GM18498 (cell line): Measurements from ENCODE around the gene PCIF1.
A peak's percentile ranks its signal among the peaks of the same experiment; 100 is the strongest.
"Not testable (repeated sequence)": the region's sequence is repeated elsewhere in the genome, so short reads cannot be mapped to it uniquely, and the experiment has no call there.

Source experiments
- ATAC-seq: cut with Tn5 transposase; IDR thresholded peaks from one replicate; pipeline ENCODE4 v1.9.1; 2021; ENCODE audit warnings: mild to moderate bottlenecking, moderate library complexity; ENCODE audit not compliant: unreplicated experiment

The PCIF1 gene

DNA sequence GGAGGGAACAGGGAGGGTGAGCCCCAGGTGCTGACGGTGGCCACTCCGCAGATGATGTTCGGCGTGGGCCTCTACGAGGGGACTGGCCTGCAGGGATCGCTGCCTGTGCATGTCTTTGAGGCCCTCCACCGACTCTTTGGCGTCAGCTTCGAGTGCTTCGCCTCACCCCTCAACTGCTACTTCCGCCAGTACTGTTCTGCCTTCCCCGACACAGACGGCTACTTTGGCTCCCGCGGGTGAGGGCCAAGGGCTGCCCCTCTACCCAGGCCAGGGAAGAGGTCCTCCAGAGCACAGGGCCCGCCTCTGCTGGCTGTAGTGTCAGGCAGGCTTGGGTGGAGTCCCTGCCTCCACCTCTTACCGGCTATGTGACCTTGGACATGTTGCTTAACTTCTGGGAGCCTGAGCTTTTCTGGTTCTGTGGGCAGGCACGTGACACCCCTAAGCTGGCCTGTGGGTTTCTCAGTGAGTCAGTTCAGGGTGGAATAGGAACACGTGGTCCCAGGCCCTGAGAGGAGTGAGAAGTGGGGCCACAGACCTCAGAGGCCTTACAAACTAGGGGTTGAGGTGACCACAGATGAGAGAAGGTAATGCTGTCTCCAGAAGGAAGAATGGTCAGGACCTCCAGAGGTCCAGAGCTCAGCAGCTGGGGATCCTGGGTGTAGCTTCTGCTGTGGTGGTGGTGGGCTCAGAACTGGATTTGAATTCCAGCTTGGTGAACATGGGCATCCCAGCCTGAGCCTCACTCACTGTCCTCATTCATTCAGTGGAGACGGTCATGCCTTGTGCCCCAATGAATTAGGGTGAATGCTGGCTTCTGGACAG lies 11.9 kb downstream of the PCIF1 start:
- peak; percentile 54 for ATAC-seq

DNA sequence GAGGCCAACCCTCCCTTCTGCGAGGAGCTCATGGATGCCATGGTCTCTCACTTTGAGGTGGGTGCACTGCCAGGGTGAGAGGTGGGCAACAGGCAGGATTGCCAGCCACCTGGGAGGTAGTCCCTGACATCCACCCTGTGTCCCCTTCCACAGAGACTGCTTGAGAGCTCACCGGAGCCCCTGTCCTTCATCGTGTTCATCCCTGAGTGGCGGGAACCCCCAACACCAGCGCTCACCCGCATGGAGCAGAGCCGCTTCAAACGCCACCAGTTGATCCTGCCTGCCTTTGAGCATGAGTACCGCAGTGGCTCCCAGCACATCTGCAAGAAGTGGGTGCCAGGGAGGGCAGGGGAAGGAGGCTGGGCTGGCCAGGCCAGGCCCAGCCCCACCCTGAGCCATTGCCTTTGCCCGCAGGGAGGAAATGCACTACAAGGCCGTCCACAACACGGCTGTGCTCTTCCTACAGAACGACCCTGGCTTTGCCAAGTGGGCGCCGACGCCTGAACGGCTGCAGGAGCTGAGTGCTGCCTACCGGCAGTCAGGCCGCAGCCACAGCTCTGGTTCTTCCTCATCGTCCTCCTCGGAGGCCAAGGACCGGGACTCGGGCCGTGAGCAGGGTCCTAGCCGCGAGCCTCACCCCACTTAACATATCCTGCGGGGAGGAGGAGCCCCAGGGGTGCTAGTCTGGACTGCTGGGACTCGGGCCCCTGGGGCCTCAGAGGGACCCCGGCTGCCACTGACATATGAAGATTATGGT lies 12.8 kb downstream of the PCIF1 start:
- no peak for ATAC-seq

DNA sequence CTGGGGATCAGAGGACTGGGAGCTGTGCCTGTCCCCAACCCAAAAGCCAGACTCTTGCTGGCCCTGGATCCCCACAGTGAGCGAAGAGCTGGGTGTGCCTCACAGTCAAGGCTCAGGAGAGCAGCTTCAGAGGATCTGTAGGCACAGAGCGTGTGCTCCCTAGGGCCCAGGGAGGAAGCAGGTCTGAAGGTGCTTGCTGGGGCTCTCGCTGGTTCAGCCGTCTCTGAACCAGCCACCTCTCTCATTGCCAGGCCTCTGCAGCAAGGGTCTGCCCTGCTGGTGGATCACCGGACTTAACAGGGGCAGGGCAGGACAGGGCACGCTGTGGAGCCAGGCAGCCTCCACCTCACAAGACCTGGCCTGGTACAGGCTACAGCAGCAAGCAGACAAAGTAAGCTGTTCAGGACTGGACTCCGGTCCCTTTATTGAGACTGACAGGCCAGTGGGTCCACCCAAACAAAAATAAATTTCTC lies 13.8 kb downstream of the PCIF1 start:
- no peak for ATAC-seq

DNA sequence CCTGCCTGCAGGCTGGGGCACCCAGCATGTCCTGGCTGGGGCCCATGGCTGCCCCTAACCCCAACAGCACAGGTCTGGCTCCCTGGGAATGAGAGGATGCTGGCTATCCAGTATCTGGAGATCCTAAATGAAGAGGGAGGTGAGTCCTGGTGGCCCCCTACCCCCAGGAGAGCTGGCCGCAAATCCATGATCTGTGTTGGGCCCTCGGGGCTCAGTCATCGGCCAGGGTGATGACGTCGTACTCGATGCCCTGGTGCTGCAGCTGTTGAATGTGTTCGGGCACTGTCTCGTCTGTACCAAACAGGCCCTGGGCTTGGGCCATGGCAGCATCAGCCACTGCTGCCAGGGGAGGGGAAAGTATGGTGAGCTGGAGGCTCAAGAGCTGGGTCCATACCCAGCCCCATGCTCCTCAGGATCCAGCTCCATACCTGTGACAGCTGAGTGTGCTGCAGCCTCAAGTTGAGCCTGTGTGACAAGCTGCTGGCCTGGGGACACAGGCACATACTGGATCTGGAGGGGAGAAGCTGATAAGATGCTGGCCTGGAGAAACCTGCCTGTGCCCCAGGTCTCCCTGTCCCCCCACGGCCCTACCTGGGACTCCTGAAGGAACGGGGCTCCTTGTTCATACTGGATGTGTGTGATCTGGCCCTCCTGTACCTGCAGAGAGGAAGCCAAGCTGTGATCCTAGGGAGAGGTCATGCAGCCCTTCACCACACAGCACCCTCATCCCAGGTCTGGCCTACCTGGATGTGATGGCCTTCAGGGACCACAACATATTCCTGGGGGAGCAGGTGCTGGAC lies 14.5 kb downstream of the PCIF1 start:
- no peak for ATAC-seq

GRCh38 chr20:45949542-45950329 lies 15.3 kb downstream of the PCIF1 start:
- ATAC-seq = no peak

DNA sequence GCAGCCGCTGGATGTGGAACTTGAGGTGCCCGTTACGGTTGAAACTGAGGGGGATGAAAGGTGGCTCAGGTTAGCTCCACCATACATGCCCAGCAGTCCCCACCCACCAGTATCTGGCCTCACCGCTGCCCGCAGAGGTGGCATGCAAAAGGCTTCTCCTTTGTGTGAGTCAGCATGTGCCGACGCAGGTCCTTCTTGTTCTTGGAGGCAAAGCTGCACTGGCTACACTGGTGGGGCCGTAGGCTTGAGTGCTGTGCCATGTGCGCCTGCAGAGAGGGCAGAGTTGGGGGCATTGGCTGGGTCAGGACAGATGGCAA lies 15.8 kb downstream of the PCIF1 start:
- ATAC-seq = no peak

GRCh38 chr20:45951925-45952834 lies 17.7 kb downstream of the PCIF1 start:
- no peak for ATAC-seq

DNA sequence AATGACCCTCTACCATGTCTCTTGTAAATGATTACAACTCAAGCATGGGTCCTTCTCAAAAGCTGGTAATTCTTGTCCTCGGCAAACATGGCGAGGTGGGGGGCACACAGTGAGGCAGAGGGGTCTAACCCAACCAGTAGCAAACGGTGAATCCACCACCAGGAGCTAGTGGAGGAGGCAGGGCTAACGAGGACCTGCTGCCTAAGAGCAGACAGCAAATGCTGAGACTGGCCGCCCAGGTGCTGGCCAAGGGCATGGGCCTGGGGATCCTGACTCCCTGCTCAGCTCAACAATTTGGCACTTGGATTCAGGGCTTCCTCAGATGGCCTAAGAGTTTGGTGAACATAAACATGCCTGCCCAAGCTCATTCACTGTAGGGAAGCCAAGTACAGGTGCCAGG lies 18.4 kb downstream of the PCIF1 start:
- no peak for ATAC-seq

DNA sequence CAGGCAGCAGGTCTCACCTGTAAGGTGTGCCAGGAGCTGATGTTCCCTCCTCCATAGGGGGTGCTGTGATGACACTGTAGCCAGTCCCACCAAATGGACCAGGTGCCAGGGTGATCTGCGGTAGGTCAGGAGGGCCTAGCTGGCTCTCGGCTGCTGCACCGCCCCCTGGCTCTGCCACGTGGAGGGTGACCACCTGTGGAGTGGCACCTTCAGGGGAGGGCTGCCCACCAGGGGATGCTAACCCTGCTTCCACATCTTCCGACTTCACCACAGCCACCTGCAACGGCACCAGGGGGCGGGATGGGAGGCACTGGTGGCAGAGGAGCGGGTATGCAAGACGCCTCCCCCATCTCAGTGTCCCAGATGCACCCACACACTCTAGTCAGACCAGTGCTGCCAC lies 19.2 kb downstream of the PCIF1 start:
- ATAC-seq = no peak

DNA sequence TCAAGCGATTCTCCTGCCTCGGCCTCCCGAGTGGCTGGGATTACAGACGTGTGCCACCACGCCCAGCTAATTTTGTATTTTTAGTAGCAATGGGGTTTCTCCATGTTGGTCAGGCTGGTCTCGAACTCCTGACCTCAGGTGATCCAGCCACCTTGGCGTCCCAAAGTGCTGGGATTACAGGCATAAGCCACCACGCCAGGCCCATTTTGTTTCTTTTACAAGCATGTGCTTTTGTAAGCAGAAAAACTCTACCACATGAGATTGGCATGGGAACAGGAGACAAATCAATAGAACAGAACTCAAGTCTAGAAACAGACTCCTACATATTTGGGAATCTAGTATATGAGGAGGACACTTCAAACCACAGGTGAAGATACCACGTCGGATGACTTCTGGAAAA lies 21.8 kb downstream of the PCIF1 start:
- not testable (repeated sequence) for ATAC-seq

GRCh38 chr20:45957021-45957941 lies 22.8 kb downstream of the PCIF1 start:
- ATAC-seq = no peak

- no peak for ATAC-seq
Observed at GRCh38 chr20:45958593-45958992, 24.1 kb downstream of the PCIF1 start.

GRCh38 chr20:45959126-45959525 lies 24.6 kb downstream of the PCIF1 start:
- ATAC-seq = no peak

DNA sequence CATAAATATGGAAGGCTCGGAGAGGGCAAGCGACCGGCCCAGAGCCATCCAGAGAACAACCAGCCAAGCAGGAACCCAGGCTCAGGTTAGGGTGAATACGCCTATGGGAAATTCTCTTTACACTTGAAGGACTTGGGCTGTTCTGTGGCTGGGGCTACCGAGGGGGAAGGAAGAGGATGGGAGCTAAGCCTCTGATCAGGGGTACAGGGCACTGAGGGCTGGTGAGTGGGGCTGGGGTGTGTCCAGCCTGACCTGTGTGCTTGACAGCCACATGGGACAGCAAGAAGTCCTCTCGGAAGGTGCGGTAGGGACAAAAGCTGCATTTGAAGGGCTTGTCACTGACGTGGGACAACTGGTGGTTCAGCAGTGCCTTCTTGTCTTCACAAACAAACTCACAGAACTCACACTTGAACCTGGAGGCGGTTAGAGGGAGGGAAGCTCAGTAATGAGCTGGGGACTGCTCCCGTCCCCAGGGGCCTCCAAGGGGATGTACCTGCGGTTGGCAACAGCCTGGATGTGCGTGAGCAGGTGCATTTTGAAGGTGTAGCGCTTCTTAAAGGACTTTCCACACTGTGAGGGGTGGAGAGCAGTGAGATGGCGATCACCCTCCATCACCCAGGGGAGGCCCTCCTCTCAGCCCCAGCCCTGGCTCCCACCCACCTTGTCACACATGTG lies 25.6 kb downstream of the PCIF1 start:
- ATAC-seq = no peak

- no peak for ATAC-seq
Observed at GRCh38 chr20:45962031-45962755, 27.7 kb downstream of the PCIF1 start.

GRCh38 chr20:45963059-45964005 lies 28.8 kb downstream of the PCIF1 start:
- no peak for ATAC-seq
